ENCODE data around the gene ZC3H18. TPM values are rescaled to one million over a fixed set of nuclear protein-coding genes. Genes with fewer than 3 reads are reported as not detected.

ZC3H18 gene
- total and polyA plus RNA-seq, 2 experiments from 2014 or later = 30.0 to 40.7 TPM

DNA sequence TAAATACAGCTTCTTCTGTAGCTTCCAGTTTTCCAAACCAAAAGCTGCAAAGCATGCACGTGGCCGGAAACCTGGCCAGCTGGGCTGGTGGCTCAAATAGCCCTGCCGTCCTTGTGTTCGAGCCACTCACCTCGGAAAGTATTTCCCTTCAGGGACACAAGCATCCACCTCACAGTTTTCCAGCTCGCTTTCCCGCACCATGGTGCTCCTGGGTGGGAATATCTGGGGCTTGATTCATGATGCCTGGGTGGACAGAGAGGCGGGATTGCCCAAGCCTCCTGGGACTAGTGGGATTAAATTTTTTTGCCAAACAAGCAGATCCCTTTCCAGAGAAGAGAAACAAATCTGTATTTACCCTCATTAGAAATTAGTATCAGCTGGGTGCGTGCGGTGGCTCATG is 99.8 kb downstream of the ZC3H18 start (continued):
- TF ChIP-seq, protein P1, sequence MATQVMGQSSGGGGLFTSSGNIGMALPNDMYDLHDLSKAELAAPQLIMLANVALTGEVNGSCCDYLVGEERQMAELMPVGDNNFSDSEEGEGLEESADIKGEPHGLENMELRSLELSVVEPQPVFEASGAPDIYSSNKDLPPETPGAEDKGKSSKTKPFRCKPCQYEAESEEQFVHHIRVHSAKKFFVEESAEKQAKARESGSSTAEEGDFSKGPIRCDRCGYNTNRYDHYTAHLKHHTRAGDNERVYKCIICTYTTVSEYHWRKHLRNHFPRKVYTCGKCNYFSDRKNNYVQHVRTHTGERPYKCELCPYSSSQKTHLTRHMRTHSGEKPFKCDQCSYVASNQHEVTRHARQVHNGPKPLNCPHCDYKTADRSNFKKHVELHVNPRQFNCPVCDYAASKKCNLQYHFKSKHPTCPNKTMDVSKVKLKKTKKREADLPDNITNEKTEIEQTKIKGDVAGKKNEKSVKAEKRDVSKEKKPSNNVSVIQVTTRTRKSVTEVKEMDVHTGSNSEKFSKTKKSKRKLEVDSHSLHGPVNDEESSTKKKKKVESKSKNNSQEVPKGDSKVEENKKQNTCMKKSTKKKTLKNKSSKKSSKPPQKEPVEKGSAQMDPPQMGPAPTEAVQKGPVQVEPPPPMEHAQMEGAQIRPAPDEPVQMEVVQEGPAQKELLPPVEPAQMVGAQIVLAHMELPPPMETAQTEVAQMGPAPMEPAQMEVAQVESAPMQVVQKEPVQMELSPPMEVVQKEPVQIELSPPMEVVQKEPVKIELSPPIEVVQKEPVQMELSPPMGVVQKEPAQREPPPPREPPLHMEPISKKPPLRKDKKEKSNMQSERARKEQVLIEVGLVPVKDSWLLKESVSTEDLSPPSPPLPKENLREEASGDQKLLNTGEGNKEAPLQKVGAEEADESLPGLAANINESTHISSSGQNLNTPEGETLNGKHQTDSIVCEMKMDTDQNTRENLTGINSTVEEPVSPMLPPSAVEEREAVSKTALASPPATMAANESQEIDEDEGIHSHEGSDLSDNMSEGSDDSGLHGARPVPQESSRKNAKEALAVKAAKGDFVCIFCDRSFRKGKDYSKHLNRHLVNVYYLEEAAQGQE (IDR thresholded peaks at IDR 0.05; ENCODE audit: unreplicated experiment) = no peak
- no peak for TF ChIP-seq JUNB (IDR thresholded peaks at IDR 0.05; ENCODE audit: unreplicated experiment)
- TF ChIP-seq ZNF331 (CRISPR knock-in tag; IDR thresholded peaks at IDR 0.05; ENCODE audit: low read depth) = no peak

DNA sequence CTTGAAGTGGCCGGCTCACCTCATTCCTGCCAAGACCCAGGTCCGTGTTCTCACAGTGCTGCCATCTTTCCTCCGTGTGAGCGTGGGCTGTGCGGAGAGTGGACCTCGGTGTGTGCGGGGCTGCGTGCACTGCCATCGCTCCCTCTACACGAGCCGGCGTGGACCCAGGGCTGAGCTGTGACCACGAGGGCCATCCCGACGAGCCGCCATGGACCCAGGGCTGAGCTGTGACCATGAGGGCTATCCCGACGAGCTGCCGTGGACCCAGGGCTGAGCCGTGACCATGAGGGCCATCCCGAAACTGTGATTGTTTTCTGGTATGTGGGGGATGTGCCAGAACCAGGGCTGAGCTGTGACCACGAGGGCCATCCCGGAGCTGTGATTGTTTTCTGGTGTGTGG is 101.6 kb downstream of the ZC3H18 start:
- peaks cover 16% of the 10 kb centered on the region for H3K36me3 Mint-ChIP-seq (ENCODE audit: low read depth)
- no peak overlapping the region for H3K4me3 Mint-ChIP-seq
- H3K27me3 Mint-ChIP-seq (ENCODE audit: insufficient read depth, low read depth, poor library complexity) = peaks cover 20% of the 10 kb centered on the region
- H3K4me1 Mint-ChIP-seq = peaks cover 6% of the 10 kb centered on the region; the same call in 2 of the 3 replicates
- Histone ChIP-seq H3K9me2 (ENCODE audit: insufficient read depth) (no peaks in the 10 kb centered on the region), H4K20me1 (replicated peaks; ENCODE audit: insufficient read depth) (no peaks in the 10 kb centered on the region; the same call in 1 of the 2 replicates), H3K4me1 (ENCODE audit: insufficient read depth) (peaks cover 5% of the 10 kb centered on the region; the same call in 1 of the 2 replicates), H3K27ac (ENCODE audit: low read depth) (no peak overlapping the region), H3K36me3 (ENCODE audit: insufficient read depth) (no peaks in the 10 kb centered on the region; the same call in 1 of the 2 replicates), H3K27me3 (ENCODE audit: insufficient read depth) (no peaks in the 10 kb centered on the region), H3K79me2 (replicated peaks; ENCODE audit: insufficient read depth) (no peaks in the 10 kb centered on the region), H3K4me3 (no peak overlapping the region), H2AFZ (no peak overlapping the region), H3F3A (replicated peaks; ENCODE audit: low read depth) (0 out of 2 replicates have a peak, but pooled peaks cover 11% of the 10 kb centered on the region), H3K4me2 (no peak overlapping the region)
- peaks cover 14% of the 10 kb centered on the region for H3K9me3 Mint-ChIP-seq
- no peak overlapping the region; the same call in 1 of the 2 replicates for H3K27ac Mint-ChIP-seq
- TF ChIP-seq, protein P1 (IDR thresholded peaks at IDR 0.05; ENCODE audit: unreplicated experiment) = no peak
- TF ChIP-seq, protein P2, sequence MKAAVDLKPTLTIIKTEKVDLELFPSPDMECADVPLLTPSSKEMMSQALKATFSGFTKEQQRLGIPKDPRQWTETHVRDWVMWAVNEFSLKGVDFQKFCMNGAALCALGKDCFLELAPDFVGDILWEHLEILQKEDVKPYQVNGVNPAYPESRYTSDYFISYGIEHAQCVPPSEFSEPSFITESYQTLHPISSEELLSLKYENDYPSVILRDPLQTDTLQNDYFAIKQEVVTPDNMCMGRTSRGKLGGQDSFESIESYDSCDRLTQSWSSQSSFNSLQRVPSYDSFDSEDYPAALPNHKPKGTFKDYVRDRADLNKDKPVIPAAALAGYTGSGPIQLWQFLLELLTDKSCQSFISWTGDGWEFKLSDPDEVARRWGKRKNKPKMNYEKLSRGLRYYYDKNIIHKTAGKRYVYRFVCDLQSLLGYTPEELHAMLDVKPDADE (IDR thresholded peaks at IDR 0.05) = no peak
- TF ChIP-seq, protein P3, sequence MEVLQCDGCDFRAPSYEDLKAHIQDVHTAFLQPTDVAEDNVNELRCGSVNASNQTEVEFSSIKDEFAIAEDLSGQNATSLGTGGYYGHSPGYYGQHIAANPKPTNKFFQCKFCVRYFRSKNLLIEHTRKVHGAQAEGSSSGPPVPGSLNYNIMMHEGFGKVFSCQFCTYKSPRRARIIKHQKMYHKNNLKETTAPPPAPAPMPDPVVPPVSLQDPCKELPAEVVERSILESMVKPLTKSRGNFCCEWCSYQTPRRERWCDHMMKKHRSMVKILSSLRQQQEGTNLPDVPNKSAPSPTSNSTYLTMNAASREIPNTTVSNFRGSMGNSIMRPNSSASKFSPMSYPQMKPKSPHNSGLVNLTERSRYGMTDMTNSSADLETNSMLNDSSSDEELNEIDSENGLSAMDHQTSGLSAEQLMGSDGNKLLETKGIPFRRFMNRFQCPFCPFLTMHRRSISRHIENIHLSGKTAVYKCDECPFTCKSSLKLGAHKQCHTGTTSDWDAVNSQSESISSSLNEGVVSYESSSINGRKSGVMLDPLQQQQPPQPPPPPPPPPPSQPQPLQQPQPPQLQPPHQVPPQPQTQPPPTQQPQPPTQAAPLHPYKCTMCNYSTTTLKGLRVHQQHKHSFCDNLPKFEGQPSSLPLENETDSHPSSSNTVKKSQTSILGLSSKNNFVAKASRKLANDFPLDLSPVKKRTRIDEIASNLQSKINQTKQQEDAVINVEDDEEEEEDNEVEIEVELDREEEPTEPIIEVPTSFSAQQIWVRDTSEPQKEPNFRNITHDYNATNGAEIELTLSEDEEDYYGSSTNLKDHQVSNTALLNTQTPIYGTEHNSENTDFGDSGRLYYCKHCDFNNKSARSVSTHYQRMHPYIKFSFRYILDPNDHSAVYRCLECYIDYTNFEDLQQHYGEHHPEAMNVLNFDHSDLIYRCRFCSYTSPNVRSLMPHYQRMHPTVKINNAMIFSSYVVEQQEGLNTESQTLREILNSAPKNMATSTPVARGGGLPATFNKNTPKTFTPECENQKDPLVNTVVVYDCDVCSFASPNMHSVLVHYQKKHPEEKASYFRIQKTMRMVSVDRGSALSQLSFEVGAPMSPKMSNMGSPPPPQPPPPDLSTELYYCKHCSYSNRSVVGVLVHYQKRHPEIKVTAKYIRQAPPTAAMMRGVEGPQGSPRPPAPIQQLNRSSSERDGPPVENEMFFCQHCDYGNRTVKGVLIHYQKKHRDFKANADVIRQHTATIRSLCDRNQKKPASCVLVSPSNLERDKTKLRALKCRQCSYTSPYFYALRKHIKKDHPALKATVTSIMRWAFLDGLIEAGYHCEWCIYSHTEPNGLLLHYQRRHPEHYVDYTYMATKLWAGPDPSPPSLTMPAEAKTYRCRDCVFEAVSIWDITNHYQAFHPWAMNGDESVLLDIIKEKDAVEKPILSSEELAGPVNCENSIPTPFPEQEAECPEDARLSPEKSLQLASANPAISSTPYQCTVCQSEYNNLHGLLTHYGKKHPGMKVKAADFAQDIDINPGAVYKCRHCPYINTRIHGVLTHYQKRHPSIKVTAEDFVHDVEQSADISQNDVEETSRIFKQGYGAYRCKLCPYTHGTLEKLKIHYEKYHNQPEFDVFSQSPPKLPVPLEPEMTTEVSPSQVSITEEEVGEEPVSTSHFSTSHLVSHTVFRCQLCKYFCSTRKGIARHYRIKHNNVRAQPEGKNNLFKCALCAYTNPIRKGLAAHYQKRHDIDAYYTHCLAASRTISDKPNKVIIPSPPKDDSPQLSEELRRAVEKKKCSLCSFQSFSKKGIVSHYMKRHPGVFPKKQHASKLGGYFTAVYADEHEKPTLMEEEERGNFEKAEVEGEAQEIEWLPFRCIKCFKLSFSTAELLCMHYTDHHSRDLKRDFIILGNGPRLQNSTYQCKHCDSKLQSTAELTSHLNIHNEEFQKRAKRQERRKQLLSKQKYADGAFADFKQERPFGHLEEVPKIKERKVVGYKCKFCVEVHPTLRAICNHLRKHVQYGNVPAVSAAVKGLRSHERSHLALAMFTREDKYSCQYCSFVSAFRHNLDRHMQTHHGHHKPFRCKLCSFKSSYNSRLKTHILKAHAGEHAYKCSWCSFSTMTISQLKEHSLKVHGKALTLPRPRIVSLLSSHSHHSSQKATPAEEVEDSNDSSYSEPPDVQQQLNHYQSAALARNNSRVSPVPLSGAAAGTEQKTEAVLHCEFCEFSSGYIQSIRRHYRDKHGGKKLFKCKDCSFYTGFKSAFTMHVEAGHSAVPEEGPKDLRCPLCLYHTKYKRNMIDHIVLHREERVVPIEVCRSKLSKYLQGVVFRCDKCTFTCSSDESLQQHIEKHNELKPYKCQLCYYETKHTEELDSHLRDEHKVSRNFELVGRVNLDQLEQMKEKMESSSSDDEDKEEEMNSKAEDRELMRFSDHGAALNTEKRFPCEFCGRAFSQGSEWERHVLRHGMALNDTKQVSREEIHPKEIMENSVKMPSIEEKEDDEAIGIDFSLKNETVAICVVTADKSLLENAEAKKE (CRISPR knock-in tag; IDR thresholded peaks at IDR 0.05) = no peak
- TF ChIP-seq EZH2 (IDR thresholded peaks at IDR 0.05; ENCODE audit: low read depth, unreplicated experiment) (no peak), CREB1 (CRISPR knock-in tag; IDR thresholded peaks at IDR 0.05; ENCODE audit: low read depth) (no peak)
- DNase-seq (ENCODE audit: low spot score) (no peak), ATAC-seq (no peak)
